ENCODE measurements around the gene DPM1.

DPM1 gene

GRCh38 chr20:50957798-50958614, at the start of gene DPM1:
DPM1 (minus strand) TSS chr20:50958532; CDS start chr20:50958523, 9 bp downstream.
- TF ChIP-seq, protein P1, sequence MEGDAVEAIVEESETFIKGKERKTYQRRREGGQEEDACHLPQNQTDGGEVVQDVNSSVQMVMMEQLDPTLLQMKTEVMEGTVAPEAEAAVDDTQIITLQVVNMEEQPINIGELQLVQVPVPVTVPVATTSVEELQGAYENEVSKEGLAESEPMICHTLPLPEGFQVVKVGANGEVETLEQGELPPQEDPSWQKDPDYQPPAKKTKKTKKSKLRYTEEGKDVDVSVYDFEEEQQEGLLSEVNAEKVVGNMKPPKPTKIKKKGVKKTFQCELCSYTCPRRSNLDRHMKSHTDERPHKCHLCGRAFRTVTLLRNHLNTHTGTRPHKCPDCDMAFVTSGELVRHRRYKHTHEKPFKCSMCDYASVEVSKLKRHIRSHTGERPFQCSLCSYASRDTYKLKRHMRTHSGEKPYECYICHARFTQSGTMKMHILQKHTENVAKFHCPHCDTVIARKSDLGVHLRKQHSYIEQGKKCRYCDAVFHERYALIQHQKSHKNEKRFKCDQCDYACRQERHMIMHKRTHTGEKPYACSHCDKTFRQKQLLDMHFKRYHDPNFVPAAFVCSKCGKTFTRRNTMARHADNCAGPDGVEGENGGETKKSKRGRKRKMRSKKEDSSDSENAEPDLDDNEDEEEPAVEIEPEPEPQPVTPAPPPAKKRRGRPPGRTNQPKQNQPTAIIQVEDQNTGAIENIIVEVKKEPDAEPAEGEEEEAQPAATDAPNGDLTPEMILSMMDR (IDR thresholded peaks at IDR 0.05; ENCODE audit: borderline replicate concordance, insufficient read depth, low read depth, low read length) = no peak
- peak within 1 kb of the TSS; percentile 78 for H3K4me3 ChIP-seq (ENCODE audit: low read depth, low read length)

DNA sequence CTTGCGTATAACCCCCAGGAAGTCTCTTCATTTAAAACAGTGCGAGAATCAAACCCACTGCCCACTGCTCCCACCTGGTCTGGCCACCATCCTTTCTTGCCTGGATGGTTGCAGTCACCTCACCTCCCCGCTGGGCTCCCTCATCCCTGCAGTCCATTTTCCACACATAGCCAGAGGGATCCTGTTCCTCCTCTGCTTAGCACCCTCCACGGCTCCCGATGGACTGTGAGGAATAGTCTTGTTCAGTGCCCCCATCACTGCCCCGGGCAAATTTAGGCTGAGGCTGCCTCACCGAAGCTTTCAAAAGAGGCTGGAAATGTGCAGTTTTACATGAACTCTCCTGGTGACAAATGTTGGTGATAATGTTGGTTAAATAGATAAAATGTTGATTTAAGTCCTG, 46.9 kb upstream of the DPM1 start:
- TF ChIP-seq, protein P1 (IDR thresholded peaks at IDR 0.05; ENCODE audit: borderline replicate concordance, insufficient read depth, low read depth, low read length) = no peak
- no peak overlapping the region for H3K4me3 ChIP-seq (ENCODE audit: low read depth, low read length)

- H3K4me3 ChIP-seq (ENCODE audit: low read depth, low read length) = no peak overlapping the region
- TF ChIP-seq, protein P1 (IDR thresholded peaks at IDR 0.05; ENCODE audit: borderline replicate concordance, insufficient read depth, low read depth, low read length) = no peak
Measured at GRCh38 chr20:51004781-51005180, 46.4 kb upstream of the DPM1 start.

- TF ChIP-seq, protein P1 (IDR thresholded peaks at IDR 0.05; ENCODE audit: borderline replicate concordance, insufficient read depth, low read depth, low read length) = no peak
- H3K4me3 ChIP-seq (ENCODE audit: low read depth, low read length) = no peak overlapping the region
Measured at GRCh38 chr20:51004305-51004727, 46.0 kb upstream of the DPM1 start.

GRCh38 chr20:51003753-51004152, 45.4 kb upstream of the DPM1 start:
- no peak overlapping the region for H3K4me3 ChIP-seq (ENCODE audit: low read depth, low read length)
- TF ChIP-seq, protein P1 (IDR thresholded peaks at IDR 0.05; ENCODE audit: borderline replicate concordance, insufficient read depth, low read depth, low read length) = no peak

DNA sequence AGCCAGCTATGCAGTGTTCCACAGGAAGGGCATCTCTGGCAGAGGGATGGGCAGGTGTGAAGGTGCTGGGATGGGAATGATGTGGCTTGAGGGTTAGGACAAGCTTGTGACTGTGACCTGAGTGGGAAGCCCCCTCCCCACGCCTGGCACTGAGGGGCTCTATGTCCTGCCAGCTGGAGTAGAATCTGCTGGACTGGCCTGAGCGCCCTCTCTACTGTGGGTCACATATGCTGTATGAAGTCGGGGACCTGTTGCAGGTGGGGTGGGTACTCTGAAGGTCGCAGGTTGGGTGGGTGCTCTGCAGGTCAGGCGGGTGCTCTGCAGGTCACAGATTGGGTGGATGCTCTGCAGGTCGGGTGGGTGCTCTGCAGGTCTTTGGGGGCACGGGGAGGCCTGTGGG, 44.3 kb upstream of the DPM1 start:
- no peak overlapping the region for H3K4me3 ChIP-seq (ENCODE audit: low read depth, low read length)
- TF ChIP-seq, protein P1 (IDR thresholded peaks at IDR 0.05; ENCODE audit: borderline replicate concordance, insufficient read depth, low read depth, low read length) = no peak

All from GM12875 (cell line).